HepG2 (cell line): ENCODE measurements around the gene APRT. TPM values are rescaled to one million over a fixed set of nuclear protein-coding genes. Genes with fewer than 3 reads are reported as not detected.

ENCODE experiments used
- ELF4 ChIP-seq: sonication (generic); formaldehyde crosslinking; IDR thresholded peaks from 2 replicates; pipeline ENCODE4 v1.5.0; 2020; ENCODE audit warnings: missing genetic modification reagents, mild to moderate bottlenecking, moderate library complexity, borderline replicate concordance
- KDM1A ChIP-seq: IDR thresholded peaks from 2 replicates; pipeline ENCODE4 v1.6.1; 2016; ENCODE audit warnings: missing compliant biosample characterization
- MLXIP ChIP-seq: sonication (generic); formaldehyde crosslinking; IDR thresholded peaks from 2 replicates; pipeline ENCODE4 v1.9.0; 2021; ENCODE audit warnings: missing genetic modification reagents, borderline replicate concordance
- NR2F1 ChIP-seq, 2 experiments: fragments of 450-650 bp in 1 of 2; formaldehyde crosslinking in 1 of 2; IDR thresholded peaks; 2 replicates each; pipeline versions ENCODE4 v1.5.0 to v1.6.1; 2016 to 2020; ENCODE audit warnings: mild to moderate bottlenecking in 1 of 2, missing compliant biosample characterization in 1 of 2, missing genetic modification reagents in 1 of 2, moderate library complexity in 1 of 2
- PCBP1 ChIP-seq: fragments of 200-400 bp; formaldehyde crosslinking; IDR thresholded peaks from 2 replicates; pipeline ENCODE4 v1.6.1; 2017; ENCODE audit warnings: mild to moderate bottlenecking, low read depth, low read length, borderline replicate concordance
- RBAK ChIP-seq: sonication (generic); formaldehyde crosslinking; IDR thresholded peaks from 2 replicates; pipeline ENCODE4 v1.5.1; 2020; ENCODE audit warnings: mild to moderate bottlenecking, missing genetic modification reagents
- TARDBP ChIP-seq: sonication (generic); formaldehyde crosslinking; IDR thresholded peaks from 2 replicates; pipeline ENCODE4 v1.8.0; 2022; ENCODE audit warnings: mild to moderate bottlenecking, missing genetic modification reagents
- TBX2 ChIP-seq: sonication (generic); formaldehyde crosslinking; IDR thresholded peaks from 2 replicates; pipeline ENCODE4 v1.5.0; 2020; ENCODE audit warnings: missing genetic modification reagents, mild to moderate bottlenecking, borderline replicate concordance
- TGIF2 ChIP-seq: IDR thresholded peaks from 2 replicates; pipeline ENCODE4 v1.6.1; 2016; ENCODE audit warnings: control low read depth, missing compliant biosample characterization
- U2AF1 ChIP-seq: fragments of 200-400 bp; formaldehyde crosslinking; optimal IDR thresholded peaks from 2 replicates; pipeline ENCODE3; 2017; ENCODE audit warnings: mild to moderate bottlenecking, low read depth, low read length
- ZBTB20 ChIP-seq: sonication (generic); formaldehyde crosslinking; IDR thresholded peaks from 2 replicates; pipeline ENCODE4 v1.8.1; 2023; ENCODE audit warnings: missing genetic modification reagents, low read depth, mild to moderate bottlenecking, borderline replicate concordance
- ZBTB21 ChIP-seq: sonication (generic); formaldehyde crosslinking; IDR thresholded peaks from 2 replicates; pipeline ENCODE4 v1.4.0; 2020; ENCODE audit warnings: missing genetic modification reagents
- ZEB1 ChIP-seq: IDR thresholded peaks from 2 replicates; pipeline ENCODE4 v1.6.1; 2012; ENCODE audit warnings: mild to moderate bottlenecking, low read depth, inconsistent platforms; ENCODE audit not compliant: insufficient replicate concordance
- ZFP37 ChIP-seq: sonication (generic); formaldehyde crosslinking; IDR thresholded peaks from 2 replicates; pipeline ENCODE4 v1.4.0; 2020; ENCODE audit warnings: missing genetic modification reagents, borderline replicate concordance
- ZNF230 ChIP-seq: sonication (generic); formaldehyde crosslinking; IDR thresholded peaks from 2 replicates; pipeline ENCODE4 v1.4.0; 2020; ENCODE audit warnings: mild to moderate bottlenecking, missing genetic modification reagents
- ZNF432 ChIP-seq: sonication (generic); formaldehyde crosslinking; IDR thresholded peaks from 2 replicates; pipeline ENCODE4 v1.5.0; 2020; ENCODE audit warnings: missing genetic modification reagents, mild to moderate bottlenecking, borderline replicate concordance
- ZNF446 ChIP-seq: sonication (generic); formaldehyde crosslinking; IDR thresholded peaks from 2 replicates; pipeline ENCODE4 v1.5.0; 2020; ENCODE audit warnings: mild to moderate bottlenecking, missing genetic modification reagents
- ZNF558 ChIP-seq: sonication (generic); formaldehyde crosslinking; IDR thresholded peaks from 2 replicates; pipeline ENCODE4 v1.9.0; 2022; ENCODE audit warnings: mild to moderate bottlenecking, missing genetic modification reagents, borderline replicate concordance
- ZNF780A ChIP-seq: sonication (generic); formaldehyde crosslinking; IDR thresholded peaks from 2 replicates; pipeline ENCODE4 v1.8.0; 2022; ENCODE audit warnings: mild to moderate bottlenecking, missing genetic modification reagents, moderate library complexity
- polyA plus RNA-seq, 8 experiments: library from polyadenylated mRNA; depleted of rRNA in 3 of 8; stranded (reverse) in 7 of 8; unstranded in 1 of 8; fragments of >200 nt; fragmentation: Illumina TruSeq in 4 of 8; extraction: Trizol in 4 of 8; gene quantifications; 2 replicates each; pipeline versions ENCODE4 v1.2.1 to v1.2.3, GENCODE V29; 2011 to 2016; ENCODE audit warnings: low read depth in 4 of 8, missing spikeins in 1 of 8, mixed read lengths in 1 of 8; ENCODE audit not compliant: insufficient read depth in 1 of 8
- total RNA-seq, 5 experiments: library from RNA; depleted of rRNA; stranded (reverse); fragments of >200 nt; fragmentation: Illumina TruSeq; extraction: Trizol; gene quantifications; 2 replicates each; pipeline ENCODE4 v1.2.3, GENCODE V29; 2016; ENCODE audit warnings: low read depth in 1 of 5
- TF ChIP-seq, protein P1 (sequence below): sonication (generic); formaldehyde crosslinking; IDR thresholded peaks from 2 replicates; pipeline ENCODE4 v1.4.0; 2020; ENCODE audit warnings: missing genetic modification reagents, low read depth, mild to moderate bottlenecking, borderline replicate concordance
- TF ChIP-seq, protein P2 (sequence below): sonication (generic); formaldehyde crosslinking; IDR thresholded peaks from 2 replicates; pipeline ENCODE4 v1.5.1; 2020; ENCODE audit warnings: missing genetic modification reagents, mild to moderate bottlenecking, borderline replicate concordance
- TF ChIP-seq, protein P3 (sequence below): IDR thresholded peaks from 2 replicates; pipeline ENCODE4 v1.6.1; 2016; ENCODE audit warnings: low read depth

Gene APRT
- total and polyA plus RNA-seq, 2 of the 13 experiments (the other 11 are each of a cell fraction or from before 2014, with no cell fraction given), result 155 to 242 TPM

DNA sequence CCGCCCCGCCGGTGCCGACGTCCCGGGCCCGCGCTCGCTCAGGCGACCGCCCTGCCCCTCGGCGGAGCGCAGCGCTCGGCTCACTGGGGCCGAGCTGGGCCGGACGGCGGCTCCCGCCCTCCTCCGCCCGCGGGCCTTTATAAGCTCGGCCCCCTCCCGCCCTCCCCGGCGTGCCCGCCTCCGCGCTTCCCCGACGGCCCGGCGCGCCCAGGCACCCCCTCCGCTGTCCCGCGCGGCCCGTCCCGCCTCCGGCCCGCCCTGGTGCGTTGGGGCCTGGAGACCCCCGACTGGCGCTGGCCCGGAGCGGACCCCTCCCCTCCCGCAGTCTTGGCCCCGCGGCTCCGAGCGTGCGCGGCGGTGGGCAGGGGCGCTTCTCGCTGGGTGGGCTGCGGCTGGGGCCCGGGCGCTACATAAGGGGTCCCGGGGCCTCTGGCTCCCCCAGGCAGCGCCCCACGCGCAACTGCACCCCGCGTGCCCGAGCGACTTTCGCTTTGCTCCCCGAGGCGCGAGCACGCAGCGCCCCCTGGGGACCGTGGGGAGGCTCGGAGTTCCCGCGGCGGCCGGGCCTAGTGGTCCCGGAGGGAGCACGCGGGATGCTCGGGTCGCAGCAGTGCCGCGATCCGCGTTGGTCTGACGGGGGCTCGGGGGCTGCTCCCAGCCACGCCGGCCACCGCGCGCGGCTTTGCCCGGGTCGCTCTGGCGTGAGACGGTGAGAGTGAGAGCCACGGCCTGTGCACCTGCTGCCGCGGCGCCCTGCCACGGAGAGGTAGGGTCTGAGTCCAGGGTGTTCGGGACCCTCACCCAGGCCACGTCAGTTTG lies 26.4 kb downstream of the APRT start, which contains the start of gene PIEZO1 (continued):
- TF ChIP-seq, protein P1, sequence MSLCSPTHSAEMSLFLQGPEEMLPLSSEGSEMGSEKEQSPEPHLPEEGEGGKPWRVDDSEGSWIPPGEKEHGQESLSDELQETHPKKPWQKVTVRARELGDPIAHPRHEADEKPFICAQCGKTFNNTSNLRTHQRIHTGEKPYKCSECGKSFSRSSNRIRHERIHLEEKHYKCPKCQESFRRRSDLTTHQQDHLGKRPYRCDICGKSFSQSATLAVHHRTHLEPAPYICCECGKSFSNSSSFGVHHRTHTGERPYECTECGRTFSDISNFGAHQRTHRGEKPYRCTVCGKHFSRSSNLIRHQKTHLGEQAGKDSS (CRISPR knock-in tag), result peak; percentile 78; the same call in 1 of the 2 replicates
- TF ChIP-seq ZNF780A (CRISPR knock-in tag) (no peak), U2AF1 (peak; percentile 69), KDM1A (peak; percentile 42; the same call in 1 of the 2 replicates), ELF4 (CRISPR knock-in tag) (no peak), ZEB1 (no peak), ZBTB20 (CRISPR knock-in tag) (no peak), MLXIP (no peak), TARDBP (CRISPR knock-in tag) (0 out of 2 replicates have a peak, but pooled peaks have one; percentile 46), NR2F1 (CRISPR knock-in tag; IDR thresholded peaks at IDR 0.05) (no peak; a peak in 1 of 4 replicates), RBAK (CRISPR knock-in tag) (no peak), TBX2 (CRISPR knock-in tag) (peak; percentile 77; the same call in 1 of the 2 replicates), ZBTB21 (CRISPR knock-in tag) (no peak), PCBP1 (0 out of 2 replicates have a peak, but pooled peaks have one; percentile 11), ZNF230 (CRISPR knock-in tag) (0 out of 2 replicates have a peak, but pooled peaks have one; percentile 21), TGIF2 (no peak), ZFP37 (CRISPR knock-in tag) (no peak), ZNF558 (CRISPR knock-in tag) (no peak; the same call in 1 of the 2 replicates), ZNF446 (CRISPR knock-in tag) (no peak; the same call in 1 of the 2 replicates), ZNF432 (no peak)
- TF ChIP-seq, protein P2, sequence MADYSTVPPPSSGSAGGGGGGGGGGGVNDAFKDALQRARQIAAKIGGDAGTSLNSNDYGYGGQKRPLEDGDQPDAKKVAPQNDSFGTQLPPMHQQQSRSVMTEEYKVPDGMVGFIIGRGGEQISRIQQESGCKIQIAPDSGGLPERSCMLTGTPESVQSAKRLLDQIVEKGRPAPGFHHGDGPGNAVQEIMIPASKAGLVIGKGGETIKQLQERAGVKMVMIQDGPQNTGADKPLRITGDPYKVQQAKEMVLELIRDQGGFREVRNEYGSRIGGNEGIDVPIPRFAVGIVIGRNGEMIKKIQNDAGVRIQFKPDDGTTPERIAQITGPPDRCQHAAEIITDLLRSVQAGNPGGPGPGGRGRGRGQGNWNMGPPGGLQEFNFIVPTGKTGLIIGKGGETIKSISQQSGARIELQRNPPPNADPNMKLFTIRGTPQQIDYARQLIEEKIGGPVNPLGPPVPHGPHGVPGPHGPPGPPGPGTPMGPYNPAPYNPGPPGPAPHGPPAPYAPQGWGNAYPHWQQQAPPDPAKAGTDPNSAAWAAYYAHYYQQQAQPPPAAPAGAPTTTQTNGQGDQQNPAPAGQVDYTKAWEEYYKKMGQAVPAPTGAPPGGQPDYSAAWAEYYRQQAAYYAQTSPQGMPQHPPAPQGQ (CRISPR knock-in tag), result no peak
- TF ChIP-seq, protein P3, sequence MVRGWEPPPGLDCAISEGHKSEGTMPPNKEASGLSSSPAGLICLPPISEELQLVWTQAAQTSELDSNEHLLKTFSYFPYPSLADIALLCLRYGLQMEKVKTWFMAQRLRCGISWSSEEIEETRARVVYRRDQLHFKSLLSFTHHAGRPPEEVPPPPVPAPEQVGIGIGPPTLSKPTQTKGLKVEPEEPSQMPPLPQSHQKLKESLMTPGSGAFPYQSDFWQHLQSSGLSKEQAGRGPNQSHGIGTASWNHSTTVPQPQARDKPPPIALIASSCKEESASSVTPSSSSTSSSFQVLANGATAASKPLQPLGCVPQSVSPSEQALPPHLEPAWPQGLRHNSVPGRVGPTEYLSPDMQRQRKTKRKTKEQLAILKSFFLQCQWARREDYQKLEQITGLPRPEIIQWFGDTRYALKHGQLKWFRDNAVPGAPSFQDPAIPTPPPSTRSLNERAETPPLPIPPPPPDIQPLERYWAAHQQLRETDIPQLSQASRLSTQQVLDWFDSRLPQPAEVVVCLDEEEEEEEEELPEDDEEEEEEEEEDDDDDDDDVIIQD (CRISPR knock-in tag), result no peak
